Fibroblast of pulmonary artery (primary cell): ENCODE measurements around the gene TSPAN15.
"Not testable (repeated sequence)": the region's sequence is repeated elsewhere in the genome, so short reads cannot be mapped to it uniquely, and the experiment has no call there.

ENCODE experiments used
- DNase-seq: peaks from one replicate; pipeline ENCODE4 v3.0.0-alpha.2; 2010; ENCODE audit warnings: low read depth
- H3K4me3 ChIP-seq: replicated peaks from 2 replicates; pipeline ENCODE4 v1.5.1; 2011; ENCODE audit warnings: low read depth, mild to moderate bottlenecking, control low read depth, low read length, moderate library complexity
- CTCF ChIP-seq: IDR thresholded peaks from 2 replicates; pipeline ENCODE4 v1.5.1; 2011; ENCODE audit warnings: mild to moderate bottlenecking, control low read depth, low read length, inconsistent platforms; ENCODE audit errors: missing control alignments

Gene TSPAN15

GRCh38 chr10:69527961-69528360 lies 76.7 kb downstream of the TSPAN15 start:
- TF ChIP-seq CTCF = no peak
- no peak for DNase-seq
- no peak overlapping the region for H3K4me3 ChIP-seq

GRCh38 chr10:69533658-69534057 lies 82.4 kb downstream of the TSPAN15 start:
- DNase-seq = no peak
- H3K4me3 ChIP-seq = no peak overlapping the region
- TF ChIP-seq CTCF = no peak

- not testable (repeated sequence) for DNase-seq, H3K4me3 ChIP-seq
Measured at GRCh38 chr10:69536521-69536920, 85.3 kb downstream of the TSPAN15 start.

DNA sequence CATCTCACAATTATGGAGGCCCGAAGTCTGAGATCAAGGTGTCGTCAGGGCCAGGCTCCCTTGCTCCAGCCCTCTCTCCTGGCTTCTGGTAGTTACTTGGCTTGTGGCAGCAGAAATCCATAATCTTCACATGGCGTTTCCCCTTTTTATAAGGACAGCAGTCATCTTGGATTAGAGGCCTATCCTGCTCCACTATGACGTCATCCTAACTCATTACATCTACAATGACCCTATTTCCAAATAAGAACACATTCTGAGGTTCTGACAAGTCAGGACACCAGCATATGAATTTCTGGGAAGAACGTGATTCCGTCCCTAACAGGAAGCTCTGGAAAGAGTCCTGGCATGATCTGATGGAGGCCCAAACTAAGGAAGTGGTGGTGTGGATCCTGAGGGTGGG lies 86.2 kb downstream of the TSPAN15 start:
- no peak for TF ChIP-seq CTCF
- DNase-seq = no peak
- no peak overlapping the region for H3K4me3 ChIP-seq

DNA sequence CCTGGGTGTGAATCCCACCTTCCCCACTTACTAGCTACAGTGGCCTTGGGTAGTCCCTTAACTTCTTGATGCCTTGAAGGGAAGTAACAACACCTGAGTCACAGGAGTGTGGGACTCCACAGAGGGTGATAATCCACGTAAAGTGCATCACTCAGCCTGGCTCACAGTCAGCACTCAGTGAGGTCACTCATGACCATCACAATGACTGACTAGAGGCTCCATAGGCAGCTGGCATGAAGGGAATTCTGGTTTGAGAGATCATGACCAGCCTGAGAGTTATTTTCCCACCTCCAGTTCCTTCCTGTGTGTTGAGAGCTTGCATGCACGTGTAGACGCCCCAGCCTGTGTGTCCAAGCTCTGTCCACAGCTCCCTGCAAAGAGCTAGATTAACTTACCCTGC lies 87.2 kb downstream of the TSPAN15 start:
- no peak for TF ChIP-seq CTCF
- H3K4me3 ChIP-seq = no peak overlapping the region
- no peak for DNase-seq

DNA sequence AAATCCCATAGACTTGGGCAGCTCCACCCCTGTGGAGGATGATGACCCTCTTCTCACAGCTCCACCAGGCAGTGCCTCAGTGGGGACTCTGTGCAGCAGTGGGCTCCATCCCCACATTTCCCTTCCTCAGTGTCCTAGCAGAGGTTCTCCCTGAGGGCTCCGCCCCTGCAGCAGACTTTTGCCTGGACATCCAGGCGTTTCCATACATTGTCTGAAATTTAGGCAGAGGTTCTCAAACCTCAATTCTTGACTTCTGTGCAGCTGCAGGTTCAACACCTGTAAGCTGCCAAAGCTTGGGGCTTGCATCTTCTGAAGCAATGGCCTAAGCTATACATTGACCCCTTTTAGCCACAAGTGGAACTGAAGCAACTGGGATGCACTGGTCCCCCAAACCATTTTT lies 90.2 kb downstream of the TSPAN15 start:
- DNase-seq = no peak
- no peak overlapping the region for H3K4me3 ChIP-seq
- no peak for TF ChIP-seq CTCF

DNA sequence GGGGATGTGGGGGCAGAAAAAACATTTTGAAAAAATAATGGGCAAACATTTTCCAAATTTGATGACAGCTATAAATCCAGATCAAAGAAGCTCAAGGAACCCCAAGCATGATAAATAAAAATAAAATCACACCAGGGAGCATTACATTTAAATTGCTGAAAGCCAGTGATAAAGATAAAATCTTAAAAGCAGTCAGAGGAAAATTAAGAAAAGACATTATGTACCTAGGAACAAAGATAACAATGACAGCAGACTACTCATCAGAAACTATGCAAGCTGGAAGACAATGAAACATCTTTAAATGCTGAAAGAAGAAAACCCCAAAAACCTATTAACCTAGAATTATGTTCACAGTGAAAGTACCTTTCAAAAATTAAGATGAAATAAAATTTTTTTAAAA lies 98.7 kb downstream of the TSPAN15 start:
- no peak overlapping the region for H3K4me3 ChIP-seq
- TF ChIP-seq CTCF = no peak
- DNase-seq = no peak

GRCh38 chr10:69552268-69552667 lies 101.0 kb downstream of the TSPAN15 start:
- H3K4me3 ChIP-seq = no peak overlapping the region
- no peak for TF ChIP-seq CTCF
- DNase-seq = no peak
